Esophagus squamous epithelium (tissue), 5 donors: ENCODE results near the gene ANAPC13. TPM values are rescaled to one million over a fixed set of nuclear protein-coding genes. Genes with fewer than 3 reads are reported as not detected.
A peak's percentile ranks its signal among the peaks of the same experiment; 100 is the strongest.

Experiments used
- DNase-seq: peaks from one replicate; lab custom pipeline; 2025; lab: John Stamatoyannopoulos, UW
- H3K27ac ChIP-seq, 4 donors: fragments of 200-600 bp; sonication (generic); one replicate each; pipeline ENCODE4 v1.5.1; 2016 to 2019; ENCODE audit warnings: mild to moderate bottlenecking in 1 of 4
- H3K27me3 ChIP-seq, 4 donors: fragments of 200-600 bp; sonication (generic); 1 replicate in 3 of 4; 2 replicates in 1 of 4; pipeline versions ENCODE4 v1.5.1 to v1.6.0; 2017 to 2021; ENCODE audit warnings: antibody characterized with exemption in 1 of 4
- H3K36me3 ChIP-seq, 3 donors: fragments of 200-600 bp; sonication (generic); one replicate each; pipeline ENCODE4 v1.5.1; 2016 to 2019
- H3K4me1 ChIP-seq, 3 donors: fragments of 200-600 bp; sonication (generic); one replicate each; pipeline ENCODE4 v1.5.1; 2017 to 2019
- H3K4me3 ChIP-seq, 4 donors: fragments of 200-600 bp; sonication (generic); 1 replicate in 3 of 4; 2 replicates in 1 of 4; pipeline ENCODE4 v1.5.1; 2016 to 2019; ENCODE audit warnings: mild to moderate bottlenecking in 2 of 4, moderate library complexity in 1 of 4
- H3K9me3 ChIP-seq, 3 donors: fragments of 200-600 bp; sonication (generic); one replicate each; pipeline ENCODE4 v1.5.1; 2016 to 2019
- POLR2A ChIP-seq, 4 donors: fragments of 450-650 bp; IDR thresholded peaks; one replicate each; pipeline ENCODE4 v1.6.1; 2017; ENCODE audit warnings: antibody characterized with exemption in 4 of 4, mild to moderate bottlenecking in 4 of 4, moderate library complexity in 3 of 4
- WGBS, 2 donors: methylation state at CpG; one replicate each; pipeline ENCODE4 v1.1.5; 2018; 5-methylcytosine and 5-hydroxymethylcytosine counted together
- intact Hi-C: fragments of 100-400 bp; cut with DNase I; formaldehyde crosslinking; loops from one replicate; pipeline ENCODE4 v1.15.0; 2022
- total RNA-seq, 4 donors: library from RNA; depleted of rRNA; stranded (reverse); fragments of >200 nt; gene quantifications; one replicate each; pipeline ENCODE4 v1.1.0, GENCODE V29; 2016
- TF ChIP-seq, protein P1 (sequence below), 6 experiments: fragments of 450-650 bp in 4 of 6; fragments of 200-600 bp in 2 of 6; sonication (generic) in 2 of 6; IDR thresholded peaks; one replicate each; pipeline ENCODE4 v1.5.1; 2016 to 2019; ENCODE audit warnings: antibody characterized with exemption in 6 of 6, mild to moderate bottlenecking in 4 of 6, moderate library complexity in 4 of 6
- donor health status: DM: yes; HTN: yes; CAD: no.

Gene ANAPC13
- total RNA-seq, 4 donors from 2014 or later, result 20.7 to 38.7 (median 26.0) TPM

DNA sequence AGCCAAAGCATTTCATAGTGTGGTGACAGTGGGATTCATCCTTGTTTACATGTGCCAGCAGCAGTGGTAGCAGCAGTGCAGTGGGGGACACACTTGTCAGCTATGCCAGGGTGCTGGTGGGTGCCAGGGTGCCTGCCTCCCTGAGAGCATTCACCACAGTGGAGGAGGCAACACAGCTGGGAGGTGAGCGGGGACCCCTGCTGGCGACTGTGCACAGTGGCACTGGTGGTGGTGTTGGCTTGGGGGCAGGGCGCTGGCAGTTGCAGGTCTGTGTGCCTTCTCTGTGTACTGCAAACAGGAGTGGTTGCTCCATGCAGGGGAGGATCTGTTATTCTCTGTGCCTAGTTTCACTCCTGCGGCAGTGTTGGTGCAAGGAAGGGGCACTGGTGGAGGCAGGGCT lies 41.3 kb upstream of the ANAPC13 start:
- Histone ChIP-seq H3K9me3 (peaks cover 0 to 41% (median 22%) of the 10 kb centered on the region in 3 donors), H3K36me3 (peaks cover 0 to 13% (median 0%) of the 10 kb centered on the region in 3 donors), H3K4me3 (no peak overlapping the region), H3K27ac (no peak overlapping the region), H3K27me3 (no peaks in the 10 kb centered on the region), H3K4me1 (no peaks in the 10 kb centered on the region)
- no peak for DNase-seq
- 90% methylated on average over 2 of the region's 4 CpGs; no CpG with 5 or more reads in 1 of the 2 donors for WGBS, 2 donors
- no peak for TF ChIP-seq POLR2A (IDR thresholded peaks at IDR 0.05)
- TF ChIP-seq, protein P1, sequence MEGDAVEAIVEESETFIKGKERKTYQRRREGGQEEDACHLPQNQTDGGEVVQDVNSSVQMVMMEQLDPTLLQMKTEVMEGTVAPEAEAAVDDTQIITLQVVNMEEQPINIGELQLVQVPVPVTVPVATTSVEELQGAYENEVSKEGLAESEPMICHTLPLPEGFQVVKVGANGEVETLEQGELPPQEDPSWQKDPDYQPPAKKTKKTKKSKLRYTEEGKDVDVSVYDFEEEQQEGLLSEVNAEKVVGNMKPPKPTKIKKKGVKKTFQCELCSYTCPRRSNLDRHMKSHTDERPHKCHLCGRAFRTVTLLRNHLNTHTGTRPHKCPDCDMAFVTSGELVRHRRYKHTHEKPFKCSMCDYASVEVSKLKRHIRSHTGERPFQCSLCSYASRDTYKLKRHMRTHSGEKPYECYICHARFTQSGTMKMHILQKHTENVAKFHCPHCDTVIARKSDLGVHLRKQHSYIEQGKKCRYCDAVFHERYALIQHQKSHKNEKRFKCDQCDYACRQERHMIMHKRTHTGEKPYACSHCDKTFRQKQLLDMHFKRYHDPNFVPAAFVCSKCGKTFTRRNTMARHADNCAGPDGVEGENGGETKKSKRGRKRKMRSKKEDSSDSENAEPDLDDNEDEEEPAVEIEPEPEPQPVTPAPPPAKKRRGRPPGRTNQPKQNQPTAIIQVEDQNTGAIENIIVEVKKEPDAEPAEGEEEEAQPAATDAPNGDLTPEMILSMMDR (IDR thresholded peaks at IDR 0.05), result peak in 1 of 6 experiments; percentile 6
- intact Hi-C loops, result no loop called here

DNA sequence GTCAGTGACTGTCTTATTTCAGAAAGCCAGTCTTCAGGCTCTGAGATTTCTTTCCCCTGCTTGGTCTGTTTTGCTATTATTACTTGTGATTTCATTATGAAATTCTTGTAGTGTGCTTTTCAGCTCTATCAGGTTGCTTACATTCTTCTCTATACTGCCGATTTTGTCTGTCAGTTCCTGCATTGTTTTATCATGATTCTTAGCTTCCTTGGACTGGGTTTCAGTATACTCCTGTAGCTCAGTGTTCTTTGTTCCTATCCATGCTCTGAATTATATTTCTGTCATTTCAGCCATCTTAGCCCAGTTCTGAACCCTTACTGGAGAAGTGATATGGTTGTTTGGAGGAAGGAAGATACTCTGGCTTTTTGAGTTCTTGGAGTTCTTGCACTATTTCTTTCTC lies 40.5 kb upstream of the ANAPC13 start:
- no peak for TF ChIP-seq POLR2A (IDR thresholded peaks at IDR 0.05)
- Histone ChIP-seq H3K4me3 (no peak overlapping the region), H3K4me1 (no peaks in the 10 kb centered on the region), H3K27me3 (no peaks in the 10 kb centered on the region), H3K9me3 (peaks cover 0 to 41% (median 22%) of the 10 kb centered on the region in 3 donors), H3K27ac (no peak overlapping the region), H3K36me3 (peaks cover 0 to 13% (median 0%) of the 10 kb centered on the region in 3 donors)
- no peak for DNase-seq
- intact Hi-C loops, result no loop called here
- 91 to 92% methylated on average over 1 of the region's 1 CpG for WGBS, 2 donors

DNA sequence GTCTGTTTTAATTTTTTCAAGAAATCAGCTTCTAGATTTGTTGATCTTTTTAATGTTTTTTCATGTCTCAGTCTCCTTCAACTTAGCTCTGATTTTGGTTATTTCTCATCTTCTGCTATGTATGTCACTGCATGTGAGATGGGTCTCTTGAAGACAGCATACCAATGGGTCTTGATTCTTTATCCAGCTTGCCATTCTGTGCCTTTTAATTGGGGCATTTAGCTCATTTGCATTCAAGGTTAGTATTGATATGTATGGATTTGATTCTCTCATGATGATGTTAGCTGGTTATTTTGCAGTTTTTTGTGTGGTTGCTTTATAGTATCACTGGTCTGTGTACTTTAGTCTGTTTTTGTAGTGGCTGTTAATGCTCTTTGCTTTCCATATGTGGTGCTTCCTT lies 39.5 kb upstream of the ANAPC13 start:
- Histone ChIP-seq H3K27me3 (no peaks in the 10 kb centered on the region), H3K4me3 (no peak overlapping the region), H3K9me3 (peaks cover 0 to 41% (median 22%) of the 10 kb centered on the region in 3 donors), H3K36me3 (peaks cover 0 to 14% (median 0%) of the 10 kb centered on the region in 3 donors), H3K4me1 (no peaks in the 10 kb centered on the region), H3K27ac (no peak overlapping the region)
- intact Hi-C loops, result no loop called here
- DNase-seq, result no peak
- TF ChIP-seq, protein P1 (IDR thresholded peaks at IDR 0.05), result no peak
- no peak for TF ChIP-seq POLR2A (IDR thresholded peaks at IDR 0.05)

DNA sequence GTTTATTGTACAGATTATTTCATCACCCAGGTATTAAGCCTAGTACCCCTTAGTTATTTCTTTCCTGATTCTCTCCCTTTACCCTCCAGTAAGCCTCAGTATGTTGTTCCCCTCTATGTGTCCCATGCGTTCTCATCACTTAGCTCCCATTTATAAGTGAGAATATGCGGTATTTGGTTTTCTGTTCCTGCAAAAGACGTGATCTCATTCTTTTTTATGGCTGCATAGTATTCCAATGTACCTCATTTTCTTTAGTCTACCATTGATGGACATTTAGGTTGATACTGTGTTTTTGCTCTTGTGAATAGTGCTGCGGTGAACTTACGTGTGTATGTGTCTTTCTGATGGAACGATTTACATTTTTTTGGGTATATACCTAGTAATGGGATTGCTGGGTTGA lies 36.8 kb upstream of the ANAPC13 start:
- DNase-seq, result no peak
- TF ChIP-seq POLR2A (IDR thresholded peaks at IDR 0.05), result no peak
- TF ChIP-seq, protein P1 (IDR thresholded peaks at IDR 0.05), result no peak
- Histone ChIP-seq H3K4me3 (no peak overlapping the region), H3K9me3 (peaks cover 0 to 47% (median 22%) of the 10 kb centered on the region in 3 donors), H3K27me3 (no peaks in the 10 kb centered on the region), H3K4me1 (peaks cover 0 to 7% (median 0%) of the 10 kb centered on the region in 3 donors), H3K27ac (no peak overlapping the region), H3K36me3 (peaks cover 0 to 20% (median 0%) of the 10 kb centered on the region in 3 donors)
- intact Hi-C loops, result no loop called here
- 97 to 99% methylated on average over 6 of the region's 6 CpGs for WGBS, 2 donors

DNA sequence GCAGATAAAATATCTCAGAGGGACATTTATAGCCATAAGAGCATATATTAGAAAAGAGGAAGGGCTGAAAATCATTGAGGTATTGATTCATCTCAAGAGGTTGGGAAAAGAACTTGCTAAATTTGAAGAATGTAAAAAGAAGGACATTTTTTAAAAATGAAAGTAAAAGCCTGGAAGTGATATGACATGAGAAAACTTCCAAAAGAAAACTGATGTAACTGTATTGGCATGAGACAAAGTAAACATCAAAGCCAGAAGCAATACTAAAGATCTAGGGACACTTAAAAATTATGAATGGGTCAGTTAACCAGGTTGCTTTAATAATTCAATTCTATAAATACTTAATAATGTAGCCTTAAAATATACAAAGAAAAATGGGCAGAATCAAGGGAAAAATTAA lies 32.0 kb upstream of the ANAPC13 start:
- H3K27ac ChIP-seq, result no peak overlapping the region
- no peaks in the 10 kb centered on the region for H3K27me3 ChIP-seq
- no peak overlapping the region for H3K4me3 ChIP-seq
- no peak for DNase-seq
- peaks cover 0 to 19% (median 0%) of the 10 kb centered on the region in 3 donors for H3K36me3 ChIP-seq
- TF ChIP-seq, protein P1 (IDR thresholded peaks at IDR 0.05), result no peak
- no peak for TF ChIP-seq POLR2A (IDR thresholded peaks at IDR 0.05)
- intact Hi-C loops, result no loop called here
- peaks cover 0 to 9% (median 0%) of the 10 kb centered on the region in 3 donors for H3K4me1 ChIP-seq
- peaks cover 0 to 13% (median 0%) of the 10 kb centered on the region in 3 donors for H3K9me3 ChIP-seq

DNA sequence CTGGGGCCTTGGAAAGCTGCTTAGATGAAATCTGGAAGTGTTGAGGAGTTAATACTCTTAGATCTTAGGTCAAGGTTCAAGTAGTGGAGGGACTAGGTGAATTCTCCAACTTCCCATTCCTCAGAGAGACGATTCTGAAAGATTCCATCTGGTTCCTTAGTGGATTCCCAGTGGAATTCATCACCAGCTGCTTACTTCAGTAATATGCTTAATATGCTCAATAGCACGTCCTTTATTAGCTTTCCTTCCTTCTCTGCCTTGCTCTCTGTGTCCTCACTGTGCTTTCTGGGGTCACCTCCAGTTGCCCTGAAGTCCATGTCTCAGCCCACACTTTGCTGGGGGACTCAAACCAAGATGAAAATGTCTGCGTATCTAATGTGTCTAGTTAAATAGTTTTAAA lies 31.1 kb upstream of the ANAPC13 start:
- Histone ChIP-seq H3K27ac (no peak overlapping the region), H3K36me3 (peaks cover 0 to 21% (median 0%) of the 10 kb centered on the region in 3 donors), H3K4me3 (no peak overlapping the region), H3K9me3 (peaks cover 0 to 6% (median 0%) of the 10 kb centered on the region in 3 donors), H3K4me1 (peaks cover 0 to 9% (median 0%) of the 10 kb centered on the region in 3 donors), H3K27me3 (no peaks in the 10 kb centered on the region)
- no peak for TF ChIP-seq POLR2A (IDR thresholded peaks at IDR 0.05)
- TF ChIP-seq, protein P1 (IDR thresholded peaks at IDR 0.05), result no peak
- intact Hi-C loops, result no loop called here
- WGBS, 2 donors, result 70 to 82% methylated on average over 3 of the region's 3 CpGs
- no peak for DNase-seq
